Neural cell (in vitro differentiated cells): ENCODE data around the gene SDHAF4.

Experiments
- CTCF ChIP-seq: fragments of 450-650 bp; IDR thresholded peaks from 2 replicates; pipeline ENCODE4 v1.5.1; 2014; ENCODE audit warnings: antibody characterized with exemption, mild to moderate bottlenecking, moderate library complexity; ENCODE audit not compliant: poor library complexity, severe bottlenecking
- EZH2 ChIP-seq: fragments of 200-600, 300-800 bp; shearing (Covaris generic), sonication (generic); IDR thresholded peaks from 2 replicates; pipeline ENCODE4 v1.6.1; 2014; ENCODE audit warnings: antibody characterized with exemption, low read length, borderline replicate concordance, mild to moderate bottlenecking; ENCODE audit not compliant: insufficient read depth, poor library complexity, severe bottlenecking
- POLR2AphosphoS5 ChIP-seq: IDR thresholded peaks from 2 replicates; pipeline ENCODE4 v1.6.1; 2012
- REST ChIP-seq: IDR thresholded peaks from 2 replicates; pipeline ENCODE4 v1.6.1; 2012; ENCODE audit warnings: borderline replicate concordance

GRCh38 chr6:70575899-70576495 is 9.3 kb downstream of the SDHAF4 start:
- TF ChIP-seq CTCF = no peak
- no peak for TF ChIP-seq EZH2
- no peak for TF ChIP-seq REST
- TF ChIP-seq POLR2AphosphoS5 = no peak
